ENCODE measurements around the gene ADAMTS2.

Gene ADAMTS2

GRCh38 chr5:179241764-179242370, 103.4 kb downstream of the ADAMTS2 start:
- POLR2A ChIA-PET, result no interaction called here
- DNase-seq (ENCODE audit: extremely low spot score), result no peak
- CTCF ChIA-PET, result no interaction called here
- TF ChIP-seq CTCF (IDR thresholded peaks at IDR 0.05; ENCODE audit: control extremely low read depth, extremely low read depth, low read depth, missing control alignments), result no peak

GRCh38 chr5:179241175-179241574, 104.1 kb downstream of the ADAMTS2 start:
- ChIA-PET POLR2A (no interaction called here), CTCF (no interaction called here)
- DNase-seq (ENCODE audit: extremely low spot score), result no peak
- no peak for TF ChIP-seq CTCF (IDR thresholded peaks at IDR 0.05; ENCODE audit: control extremely low read depth, extremely low read depth, low read depth, missing control alignments)

- CTCF ChIA-PET, result no interaction called here
- TF ChIP-seq CTCF (IDR thresholded peaks at IDR 0.05; ENCODE audit: control extremely low read depth, extremely low read depth, low read depth, missing control alignments), result no peak
- POLR2A ChIA-PET, result no interaction called here
- no peak for DNase-seq (ENCODE audit: extremely low spot score)
Measured at GRCh38 chr5:179240561-179240960, 104.7 kb downstream of the ADAMTS2 start.

- ChIA-PET POLR2A (no interaction called here), CTCF (no interaction called here)
- TF ChIP-seq CTCF (IDR thresholded peaks at IDR 0.05; ENCODE audit: control extremely low read depth, extremely low read depth, low read depth, missing control alignments), result no peak
- DNase-seq (ENCODE audit: extremely low spot score), result no peak
Measured at GRCh38 chr5:179239256-179240135, 105.8 kb downstream of the ADAMTS2 start.

GRCh38 chr5:179238628-179238970, 106.7 kb downstream of the ADAMTS2 start:
- POLR2A ChIA-PET, result no interaction called here
- DNase-seq (ENCODE audit: extremely low spot score), result no peak
- CTCF ChIA-PET, result no interaction called here
- no peak for TF ChIP-seq CTCF (IDR thresholded peaks at IDR 0.05; ENCODE audit: control extremely low read depth, extremely low read depth, low read depth, missing control alignments)

- no peak for TF ChIP-seq CTCF (IDR thresholded peaks at IDR 0.05; ENCODE audit: control extremely low read depth, extremely low read depth, low read depth, missing control alignments)
- no peak for DNase-seq (ENCODE audit: extremely low spot score)
- ChIA-PET CTCF (no interaction called here), POLR2A (no interaction called here)
Measured at GRCh38 chr5:179237770-179238627, 107.3 kb downstream of the ADAMTS2 start.
